GM06990 (cell line): ENCODE data around the gene DRD3.

Source experiments
- DNase-seq: peaks from one replicate; pipeline ENCODE4 v3.0.0-alpha.2; 2011; ENCODE audit not compliant: insufficient read length; ENCODE audit errors: extremely low read depth
- H3K27me3 ChIP-seq: replicated peaks from 2 replicates; pipeline ENCODE4 v1.6.0; 2011; ENCODE audit warnings: low read length; ENCODE audit not compliant: control insufficient read depth, insufficient read depth
- H3K36me3 ChIP-seq: 2 replicates; pipeline ENCODE4 v1.5.1; 2011; ENCODE audit warnings: low read length; ENCODE audit not compliant: control insufficient read depth, insufficient read depth
- H3K4me3 ChIP-seq: replicated peaks from 2 replicates; pipeline ENCODE4 v1.5.1; 2011; ENCODE audit warnings: low read depth, mild to moderate bottlenecking, control low read depth, low read length
- TF ChIP-seq, protein P1 (sequence below): IDR thresholded peaks from 2 replicates; pipeline ENCODE4 v1.5.1; 2011; ENCODE audit warnings: low read length, control low read depth, mild to moderate bottlenecking, inconsistent platforms; ENCODE audit not compliant: insufficient read depth, poor library complexity, severe bottlenecking

DRD3 gene

DNA sequence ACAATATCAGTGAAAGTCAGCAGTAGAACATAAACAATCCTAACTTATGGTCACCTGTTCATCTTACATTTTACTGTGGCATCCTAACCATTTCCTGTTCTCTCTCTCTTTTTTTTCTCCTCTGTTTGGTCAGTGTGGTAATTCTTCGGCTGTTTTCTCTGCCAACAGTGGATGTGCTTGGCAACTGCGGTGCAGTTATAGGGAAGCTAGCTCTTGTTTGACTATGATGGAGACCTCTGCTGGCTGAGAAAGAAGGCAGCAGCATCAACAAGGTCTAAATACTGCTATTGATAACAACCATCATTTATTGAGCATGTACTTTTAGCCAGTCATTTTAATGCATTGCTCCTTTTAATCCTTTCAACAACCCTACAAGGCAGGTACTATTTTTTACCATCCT, 723 bp upstream of the DRD3 start:
- DNase-seq: no peak
- TF ChIP-seq, protein P1, sequence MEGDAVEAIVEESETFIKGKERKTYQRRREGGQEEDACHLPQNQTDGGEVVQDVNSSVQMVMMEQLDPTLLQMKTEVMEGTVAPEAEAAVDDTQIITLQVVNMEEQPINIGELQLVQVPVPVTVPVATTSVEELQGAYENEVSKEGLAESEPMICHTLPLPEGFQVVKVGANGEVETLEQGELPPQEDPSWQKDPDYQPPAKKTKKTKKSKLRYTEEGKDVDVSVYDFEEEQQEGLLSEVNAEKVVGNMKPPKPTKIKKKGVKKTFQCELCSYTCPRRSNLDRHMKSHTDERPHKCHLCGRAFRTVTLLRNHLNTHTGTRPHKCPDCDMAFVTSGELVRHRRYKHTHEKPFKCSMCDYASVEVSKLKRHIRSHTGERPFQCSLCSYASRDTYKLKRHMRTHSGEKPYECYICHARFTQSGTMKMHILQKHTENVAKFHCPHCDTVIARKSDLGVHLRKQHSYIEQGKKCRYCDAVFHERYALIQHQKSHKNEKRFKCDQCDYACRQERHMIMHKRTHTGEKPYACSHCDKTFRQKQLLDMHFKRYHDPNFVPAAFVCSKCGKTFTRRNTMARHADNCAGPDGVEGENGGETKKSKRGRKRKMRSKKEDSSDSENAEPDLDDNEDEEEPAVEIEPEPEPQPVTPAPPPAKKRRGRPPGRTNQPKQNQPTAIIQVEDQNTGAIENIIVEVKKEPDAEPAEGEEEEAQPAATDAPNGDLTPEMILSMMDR: peak; percentile 56
- Histone ChIP-seq H3K27me3 (no peaks in the 10 kb centered on the region; the same call in none of the 2 replicates), H3K4me3 (no peak overlapping the region), H3K36me3 (no peaks in the 10 kb centered on the region)

DNA sequence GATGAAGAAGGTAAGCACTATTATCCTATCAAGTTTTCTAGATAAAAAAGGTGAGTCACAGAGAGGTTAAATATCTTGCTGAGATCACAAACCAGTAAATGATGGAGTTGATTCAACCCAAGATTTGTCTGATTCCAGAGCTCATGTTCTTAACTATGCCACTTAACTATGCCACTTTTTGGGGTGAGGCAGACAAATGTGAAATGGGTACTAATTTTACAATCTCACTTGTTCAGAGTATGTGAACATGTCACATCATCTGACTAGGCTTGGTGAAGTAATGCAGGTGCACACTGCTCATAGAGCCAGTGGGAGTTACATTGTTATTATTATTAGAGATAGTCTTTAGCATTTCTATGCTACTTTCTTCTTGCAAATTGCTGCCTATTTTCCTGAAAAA, 2.0 kb downstream of the DRD3 start:
- TF ChIP-seq, protein P1: no peak
- DNase-seq: no peak
- Histone ChIP-seq H3K36me3 (no peaks in the 10 kb centered on the region), H3K4me3 (no peak overlapping the region), H3K27me3 (no peaks in the 10 kb centered on the region; the same call in none of the 2 replicates)

DNA sequence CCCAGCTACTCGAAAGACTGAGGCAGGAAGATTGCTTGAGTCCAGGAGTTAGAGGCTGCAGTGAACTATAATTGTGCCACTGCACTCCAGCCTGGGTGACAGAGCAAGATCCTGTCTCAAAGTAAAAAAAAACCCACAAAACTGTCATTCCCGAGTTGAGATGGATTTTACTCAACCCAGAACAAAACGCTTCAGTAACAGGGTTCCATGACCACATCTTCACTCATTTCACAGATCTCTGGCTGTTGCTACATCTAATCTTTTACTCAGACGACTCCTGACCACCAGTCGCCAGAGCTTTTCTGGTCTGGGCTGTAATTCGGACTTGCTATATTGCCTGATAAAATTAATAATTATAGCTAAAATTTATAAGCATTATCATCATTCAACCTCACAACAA, 2.4 kb downstream of the DRD3 start:
- no peaks in the 10 kb centered on the region for H3K36me3 ChIP-seq
- no peak overlapping the region for H3K4me3 ChIP-seq
- H3K27me3 ChIP-seq: no peaks in the 10 kb centered on the region; the same call in none of the 2 replicates
- no peak for DNase-seq
- TF ChIP-seq, protein P1: no peak

DNA sequence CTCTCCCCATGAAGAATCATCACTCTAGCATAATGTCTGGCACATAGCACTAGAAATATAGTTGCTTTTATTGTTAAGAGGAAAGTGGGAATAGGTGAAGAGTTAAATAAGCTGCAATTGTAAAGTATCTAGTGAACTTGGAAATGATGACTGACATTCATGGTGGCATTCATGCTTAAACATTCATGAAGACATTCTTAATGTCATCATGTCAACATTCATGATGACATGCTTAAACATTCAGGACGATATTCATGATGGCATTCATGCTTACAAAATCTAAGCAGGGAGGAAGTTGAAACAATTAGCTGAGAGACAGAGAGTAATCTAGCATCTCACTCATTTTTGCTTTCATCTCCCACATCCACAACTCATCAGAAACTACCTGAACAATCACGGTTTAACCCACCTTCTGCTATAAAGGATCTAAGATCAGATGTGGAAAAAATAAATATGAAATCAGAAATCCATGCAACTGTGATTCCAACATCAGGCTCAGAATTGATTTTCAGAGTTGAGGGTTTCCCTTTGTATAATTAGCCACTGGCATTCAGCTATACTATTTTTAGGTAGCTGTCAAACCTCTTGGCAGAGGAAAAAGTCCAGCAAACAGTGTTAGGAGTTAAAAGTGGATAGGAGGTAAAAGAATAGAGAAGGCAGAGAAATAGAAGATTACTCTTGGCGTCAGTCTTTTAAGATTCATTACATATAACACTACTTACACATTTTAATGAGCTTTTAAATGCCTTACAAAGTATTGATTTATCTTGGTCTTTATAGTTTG, 3.5 kb downstream of the DRD3 start:
- H3K36me3 ChIP-seq: no peaks in the 10 kb centered on the region
- no peak for DNase-seq
- TF ChIP-seq, protein P1: no peak
- no peaks in the 10 kb centered on the region; the same call in none of the 2 replicates for H3K27me3 ChIP-seq
- no peak overlapping the region for H3K4me3 ChIP-seq

DNA sequence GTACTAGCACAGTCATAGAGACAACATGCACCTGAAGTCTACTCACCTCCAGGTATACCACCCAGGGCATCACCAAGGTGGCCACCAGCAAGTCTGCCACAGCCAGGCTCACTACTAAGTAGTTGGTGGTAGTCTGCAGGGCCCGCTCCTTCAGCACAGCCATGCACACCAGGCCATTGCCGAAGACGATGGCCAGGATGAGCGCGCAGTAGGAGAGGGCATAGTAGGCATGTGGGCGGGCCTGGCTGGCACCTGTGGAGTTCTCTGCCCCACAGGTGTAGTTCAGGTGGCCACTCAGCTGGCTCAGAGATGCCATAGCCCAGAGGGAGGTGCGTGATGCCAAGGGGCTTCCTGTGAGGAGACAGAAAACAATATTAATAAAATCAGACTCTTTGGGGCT, 7.2 kb downstream of the DRD3 start:
- Histone ChIP-seq H3K4me3 (no peak overlapping the region), H3K27me3 (no peaks in the 10 kb centered on the region; the same call in 1 of the 2 replicates), H3K36me3 (no peaks in the 10 kb centered on the region)
- TF ChIP-seq, protein P1: no peak
- no peak for DNase-seq
